GM12878 (cell line): Measurements from ENCODE around the gene TUT1. TPM values are rescaled to one million over a fixed set of nuclear protein-coding genes. Genes with fewer than 3 reads are reported as not detected.

Experiments
- BMI1 ChIP-seq: fragments of 450-650 bp; IDR thresholded peaks from 2 replicates; pipeline ENCODE4 v1.6.1; 2016; ENCODE audit warnings: mild to moderate bottlenecking, moderate library complexity, borderline replicate concordance
- DPF2 ChIP-seq: fragments of 450-650 bp; IDR thresholded peaks from 2 replicates; pipeline ENCODE4 v1.6.1; 2017; ENCODE audit warnings: mild to moderate bottlenecking
- ETV6 ChIP-seq, 2 experiments: fragments of 450-650 bp in 1 of 2; IDR thresholded peaks in 1 of 2; conservative IDR thresholded peaks in 1 of 2; 2 replicates each; pipeline ENCODE4 v1.6.1; 2014; ENCODE audit warnings: antibody characterized with exemption in 1 of 2, borderline replicate concordance in 1 of 2, low read depth in 1 of 2, mild to moderate bottlenecking in 1 of 2, moderate library complexity in 1 of 2
- KDM1A ChIP-seq: fragments of 200-600 bp; sonication (generic); IDR thresholded peaks from 2 replicates; pipeline ENCODE4 v1.6.1; 2016; ENCODE audit warnings: borderline replicate concordance
- MAX ChIP-seq: IDR thresholded peaks from 2 replicates; pipeline ENCODE4 v1.6.1; 2012; ENCODE audit warnings: low read depth, low read length, improper control_type of control experiment
- MYC ChIP-seq: IDR thresholded peaks from 2 replicates; pipeline ENCODE4 v1.6.1; 2011; ENCODE audit warnings: mild to moderate bottlenecking, low read length, moderate library complexity, inconsistent platforms; ENCODE audit not compliant: insufficient read depth, insufficient replicate concordance, insufficient read length, severe bottlenecking
- NBN ChIP-seq: fragments of 450-650 bp; IDR thresholded peaks from 2 replicates; pipeline ENCODE4 v1.6.1; 2016
- PRDM15 ChIP-seq: fragments of 450-650 bp; formaldehyde crosslinking; IDR thresholded peaks from 2 replicates; pipeline ENCODE4 v1.4.0; 2020; ENCODE audit warnings: mild to moderate bottlenecking, moderate library complexity
- RCOR1 ChIP-seq: conservative IDR thresholded peaks from 2 replicates; pipeline ENCODE4 v1.6.1; 2012; ENCODE audit warnings: low read depth, low read length, improper control_type of control experiment
- RUNX3 ChIP-seq: IDR thresholded peaks from 2 replicates; pipeline ENCODE4 v1.6.1; 2012; ENCODE audit warnings: low read length, inconsistent platforms
- TBL1XR1 ChIP-seq: IDR thresholded peaks from 2 replicates; pipeline ENCODE4 v1.6.1; 2012; ENCODE audit warnings: low read depth, low read length, improper control_type of control experiment
- TCF3 ChIP-seq: IDR thresholded peaks from 2 replicates; pipeline ENCODE4 v1.6.1; 2012; ENCODE audit warnings: low read depth, mild to moderate bottlenecking, low read length, borderline replicate concordance; ENCODE audit not compliant: insufficient read depth
- USF2 ChIP-seq: IDR thresholded peaks from 2 replicates; pipeline ENCODE4 v1.6.1; 2011; ENCODE audit warnings: low read depth, low read length, improper control_type of control experiment, borderline replicate concordance
- ZNF207 ChIP-seq: fragments of 450-650 bp; IDR thresholded peaks from 2 replicates; pipeline ENCODE4 v1.6.1; 2014; ENCODE audit warnings: antibody characterized with exemption, mild to moderate bottlenecking, borderline replicate concordance
- polyA plus RNA-seq, 11 experiments: library from polyadenylated mRNA; depleted of rRNA in 4 of 11; unstranded in 6 of 11; stranded (reverse) in 5 of 11; fragments of >200 nt; fragmentation: Nextera tagmentation in 4 of 11; fragmentation: Illumina TruSeq in 1 of 11; extraction: Ambion mirVana in 4 of 11; extraction: Trizol in 1 of 11; gene quantifications; 1 replicate in 1 of 11; 2 replicates in 10 of 11; pipeline versions ENCODE4 v1.2.1 to v1.2.3, GENCODE V29; 2011 to 2016; ENCODE audit warnings: inconsistent platforms in 2 of 11, missing spikeins in 2 of 11, low read depth in 1 of 11
- total RNA-seq, 4 experiments: library from RNA; depleted of rRNA in 3 of 4; stranded (reverse); fragments of >200 nt in 3 of 4; fragmentation: Illumina TruSeq in 1 of 4; extraction: Trizol in 1 of 4; gene quantifications; 2 replicates each; pipeline versions ENCODE4 v1.2.1 to v1.2.3, GENCODE V29; 2013 to 2021
- TF ChIP-seq, protein P1 (sequence below): fragments of 150-350 bp; IDR thresholded peaks from 2 replicates; pipeline ENCODE4 v1.6.1; 2014; ENCODE audit warnings: mild to moderate bottlenecking, low read depth, low read length
- TF ChIP-seq, protein P2 (sequence below): fragments of 450-650 bp; IDR thresholded peaks from 2 replicates; pipeline ENCODE4 v1.6.1; 2018; ENCODE audit warnings: borderline replicate concordance, mild to moderate bottlenecking; ENCODE audit not compliant: partially characterized antibody

TUT1 gene
- total and polyA plus RNA-seq, 10 of the 15 experiments (the other 5 are each of a cell fraction or from before 2014, with no cell fraction given), result 1.1 to 29.9 (median 16.2) TPM

- TF ChIP-seq DPF2 (peak; percentile 83), TCF3 (0 out of 2 replicates have a peak, but pooled peaks have one; percentile 47), ETV6 (conservative IDR thresholded peaks at IDR 0.05 in 1 of 2, IDR thresholded peaks at IDR 0.05 in 1 of 2; ENCODE audit: borderline replicate concordance in 1 of 2, low read depth in 1 of 2) (no peak), MYC (no peak), USF2 (no peak), MAX (no peak; the same call in 1 of the 2 replicates), NBN (no peak), RUNX3 (no peak; the same call in 1 of the 2 replicates), BMI1 (no peak), PRDM15 (CRISPR knock-in tag) (no peak), KDM1A (no peak), ZNF207 (no peak), RCOR1 (no peak), TBL1XR1 (no peak)
- TF ChIP-seq, protein P1, sequence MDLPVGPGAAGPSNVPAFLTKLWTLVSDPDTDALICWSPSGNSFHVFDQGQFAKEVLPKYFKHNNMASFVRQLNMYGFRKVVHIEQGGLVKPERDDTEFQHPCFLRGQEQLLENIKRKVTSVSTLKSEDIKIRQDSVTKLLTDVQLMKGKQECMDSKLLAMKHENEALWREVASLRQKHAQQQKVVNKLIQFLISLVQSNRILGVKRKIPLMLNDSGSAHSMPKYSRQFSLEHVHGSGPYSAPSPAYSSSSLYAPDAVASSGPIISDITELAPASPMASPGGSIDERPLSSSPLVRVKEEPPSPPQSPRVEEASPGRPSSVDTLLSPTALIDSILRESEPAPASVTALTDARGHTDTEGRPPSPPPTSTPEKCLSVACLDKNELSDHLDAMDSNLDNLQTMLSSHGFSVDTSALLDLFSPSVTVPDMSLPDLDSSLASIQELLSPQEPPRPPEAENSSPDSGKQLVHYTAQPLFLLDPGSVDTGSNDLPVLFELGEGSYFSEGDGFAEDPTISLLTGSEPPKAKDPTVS, result no peak
- TF ChIP-seq, protein P2, sequence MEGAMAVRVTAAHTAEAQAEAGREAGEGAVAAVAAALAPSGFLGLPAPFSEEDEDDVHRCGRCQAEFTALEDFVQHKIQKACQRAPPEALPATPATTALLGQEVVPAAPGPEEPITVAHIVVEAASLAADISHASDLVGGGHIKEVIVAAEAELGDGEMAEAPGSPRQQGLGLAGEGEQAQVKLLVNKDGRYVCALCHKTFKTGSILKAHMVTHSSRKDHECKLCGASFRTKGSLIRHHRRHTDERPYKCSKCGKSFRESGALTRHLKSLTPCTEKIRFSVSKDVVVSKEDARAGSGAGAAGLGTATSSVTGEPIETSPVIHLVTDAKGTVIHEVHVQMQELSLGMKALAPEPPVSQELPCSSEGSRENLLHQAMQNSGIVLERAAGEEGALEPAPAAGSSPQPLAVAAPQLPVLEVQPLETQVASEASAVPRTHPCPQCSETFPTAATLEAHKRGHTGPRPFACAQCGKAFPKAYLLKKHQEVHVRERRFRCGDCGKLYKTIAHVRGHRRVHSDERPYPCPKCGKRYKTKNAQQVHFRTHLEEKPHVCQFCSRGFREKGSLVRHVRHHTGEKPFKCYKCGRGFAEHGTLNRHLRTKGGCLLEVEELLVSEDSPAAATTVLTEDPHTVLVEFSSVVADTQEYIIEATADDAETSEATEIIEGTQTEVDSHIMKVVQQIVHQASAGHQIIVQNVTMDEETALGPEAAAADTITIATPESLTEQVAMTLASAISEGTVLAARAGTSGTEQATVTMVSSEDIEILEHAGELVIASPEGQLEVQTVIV, result no peak
These were observed 21.3 kb upstream of the TUT1 start, which contains the start of the genes EML3 and ROM1 (continued) for GRCh38 chr11:62612366-62613290.
